GM12878 (cell line): ENCODE measurements around the gene SPA17.

ENCODE experiments used
- CHD2 ChIP-seq: IDR thresholded peaks from 2 replicates; pipeline ENCODE4 v1.6.1; 2011; ENCODE audit warnings: low read depth, low read length, improper control_type of control experiment, borderline replicate concordance
- HDAC2 ChIP-seq: fragments of 200-600 bp; sonication (generic); IDR thresholded peaks from 2 replicates; pipeline ENCODE4 v1.6.1; 2017
- JUND ChIP-seq: IDR thresholded peaks from 2 replicates; pipeline ENCODE4 v1.6.1; 2012; ENCODE audit warnings: low read depth, mild to moderate bottlenecking, low read length, improper control_type of control experiment, moderate library complexity
- RAD51 ChIP-seq: fragments of 450-650 bp; IDR thresholded peaks from 2 replicates; pipeline ENCODE4 v1.6.1; 2016; ENCODE audit warnings: moderate library complexity, mild to moderate bottlenecking, inconsistent platforms
- USF2 ChIP-seq: IDR thresholded peaks from 2 replicates; pipeline ENCODE4 v1.6.1; 2011; ENCODE audit warnings: low read depth, low read length, improper control_type of control experiment, borderline replicate concordance

- TF ChIP-seq RAD51 = no peak
- TF ChIP-seq USF2 = no peak
- no peak for TF ChIP-seq CHD2
- no peak for TF ChIP-seq HDAC2
- no peak for TF ChIP-seq JUND
Measured at GRCh38 chr11:124639186-124639585, 34.5 kb upstream of the SPA17 start.
